Inflammatory macrophage treated with lipopolysaccharide for 1 hour (primary cell): ENCODE results near the gene RNF175.

Experiments
- DNase-seq, 2 donors: peaks; one replicate each; pipeline ENCODE4 v3.0.0-alpha.2; 2020 to 2022

Gene RNF175

GRCh38 chr4:153741541-153741940 lies 18.3 kb downstream of the RNF175 start:
- peak; percentile 80 to 85 for DNase-seq

GRCh38 chr4:153735906-153736461 lies 23.8 kb downstream of the RNF175 start:
- DNase-seq, result peak in 1 of 2 donors; percentile 45

GRCh38 chr4:153733751-153734448 lies 25.9 kb downstream of the RNF175 start:
- DNase-seq, result no peak

- DNase-seq, result peak; percentile 23 to 42
Measured at GRCh38 chr4:153731239-153731638, 28.6 kb downstream of the RNF175 start.

- DNase-seq, result no peak
Measured at GRCh38 chr4:153729895-153730294, 29.9 kb downstream of the RNF175 start.

- no peak for DNase-seq
Measured at GRCh38 chr4:153728660-153729059, 31.2 kb downstream of the RNF175 start.

GRCh38 chr4:153728151-153728550 lies 31.7 kb downstream of the RNF175 start:
- DNase-seq, result no peak

GRCh38 chr4:153725831-153726154 lies 34.0 kb downstream of the RNF175 start:
- no peak for DNase-seq

- no peak for DNase-seq
Measured at GRCh38 chr4:153725136-153725830, 34.5 kb downstream of the RNF175 start.

GRCh38 chr4:153724606-153725005 lies 35.2 kb downstream of the RNF175 start:
- no peak for DNase-seq

GRCh38 chr4:153722036-153722435 lies 37.8 kb downstream of the RNF175 start:
- no peak for DNase-seq

- DNase-seq, result peak in 1 of 2 donors; percentile 28
Measured at GRCh38 chr4:153713866-153714646, 45.8 kb downstream of the RNF175 start.

GRCh38 chr4:153710681-153711080 lies 49.1 kb downstream of the RNF175 start:
- DNase-seq, result no peak

GRCh38 chr4:153706519-153706918 lies 53.3 kb downstream of the RNF175 start:
- no peak for DNase-seq

GRCh38 chr4:153705743-153706468 lies 53.9 kb downstream of the RNF175 start:
- DNase-seq, result peak in 1 of 2 donors; percentile 38

GRCh38 chr4:153704522-153704921 lies 55.3 kb downstream of the RNF175 start:
- DNase-seq, result no peak

- DNase-seq, result peak in 1 of 2 donors; percentile 23
Measured at GRCh38 chr4:153684971-153685371, 74.9 kb downstream of the RNF175 start.

GRCh38 chr4:153684182-153684970 lies 75.4 kb downstream of the RNF175 start, which contains the start of gene TLR2:
Gene TLR2 (plus strand): TSS chr4:153684280. CDS start chr4:153702908, 18,628 bp downstream.
- peak; percentile 71 to 77 for DNase-seq

GRCh38 chr4:153683763-153684181 lies 76.1 kb downstream of the RNF175 start:
- DNase-seq, result no peak

- DNase-seq, result peak in 1 of 2 donors; percentile 42
Measured at GRCh38 chr4:153679486-153679885, 80.3 kb downstream of the RNF175 start.

GRCh38 chr4:153676984-153677383 lies 82.8 kb downstream of the RNF175 start:
- peak; percentile 94 to 95 for DNase-seq

- DNase-seq, result no peak
Measured at GRCh38 chr4:153676486-153676885, 83.3 kb downstream of the RNF175 start.
